NCI-H345 treated with DMSO at 0.1 percent for 48 hours (cell line): ENCODE results near the gene RABGAP1L.
"Not testable (repeated sequence)": the region's sequence is repeated elsewhere in the genome, so short reads cannot be mapped to it uniquely, and the experiment has no call there.

ENCODE experiments used
- DNase-seq: peaks from one replicate; lab custom pipeline; 2025; ENCODE audit not compliant: unreplicated experiment; lab: John Stamatoyannopoulos, UW

Gene RABGAP1L

GRCh38 chr1:174550296-174550695 lies 391.0 kb downstream of the RABGAP1L start:
- no peak for DNase-seq

GRCh38 chr1:174556392-174556791 lies 397.1 kb downstream of the RABGAP1L start:
- no peak for DNase-seq

GRCh38 chr1:174568551-174568950 lies 409.2 kb downstream of the RABGAP1L start:
- DNase-seq, result no peak

DNA sequence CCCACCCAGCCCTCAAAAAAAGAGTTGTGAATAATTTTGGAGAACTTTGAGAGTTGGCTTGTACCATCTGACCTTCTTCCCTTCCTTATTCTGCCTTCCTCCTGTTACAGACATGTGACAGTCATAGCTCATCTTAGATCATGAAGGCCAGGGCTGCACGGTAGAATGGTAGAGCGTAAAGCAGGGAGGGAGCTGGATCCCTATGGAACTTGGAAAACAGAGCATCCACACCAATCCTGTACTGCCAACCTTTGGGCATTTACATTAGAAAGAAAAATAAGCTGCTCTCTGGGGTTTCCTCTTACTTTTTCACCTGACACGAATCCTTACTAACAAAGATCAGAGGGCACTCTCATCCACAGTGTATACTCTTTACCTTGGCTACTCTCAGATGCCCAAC lies 409.9 kb downstream of the RABGAP1L start:
- no peak for DNase-seq

DNA sequence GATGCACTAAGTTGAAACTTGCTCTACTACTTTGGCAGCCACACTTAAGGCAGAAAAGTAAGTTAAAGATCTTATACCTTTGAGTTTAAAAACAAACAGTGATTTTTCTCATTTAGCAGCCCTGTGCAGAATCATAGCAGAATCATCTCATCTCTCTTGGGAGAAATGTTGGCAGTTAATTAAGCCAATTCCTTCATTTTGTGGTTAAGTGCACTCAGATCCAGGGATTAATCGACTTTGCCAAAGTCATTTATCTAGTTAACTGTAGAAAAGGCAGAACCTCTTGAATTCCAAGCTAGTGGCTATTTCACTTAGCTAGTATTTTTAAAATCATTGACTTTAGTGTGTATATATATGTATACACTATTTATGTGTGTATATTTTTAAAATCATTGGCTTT lies 413.5 kb downstream of the RABGAP1L start:
- DNase-seq, result no peak

GRCh38 chr1:174576120-174576519 lies 416.8 kb downstream of the RABGAP1L start:
- not testable (repeated sequence) for DNase-seq

- DNase-seq, result no peak
Observed at GRCh38 chr1:174577681-174578080, 418.4 kb downstream of the RABGAP1L start.

GRCh38 chr1:174580801-174581200 lies 421.5 kb downstream of the RABGAP1L start:
- DNase-seq, result no peak

DNA sequence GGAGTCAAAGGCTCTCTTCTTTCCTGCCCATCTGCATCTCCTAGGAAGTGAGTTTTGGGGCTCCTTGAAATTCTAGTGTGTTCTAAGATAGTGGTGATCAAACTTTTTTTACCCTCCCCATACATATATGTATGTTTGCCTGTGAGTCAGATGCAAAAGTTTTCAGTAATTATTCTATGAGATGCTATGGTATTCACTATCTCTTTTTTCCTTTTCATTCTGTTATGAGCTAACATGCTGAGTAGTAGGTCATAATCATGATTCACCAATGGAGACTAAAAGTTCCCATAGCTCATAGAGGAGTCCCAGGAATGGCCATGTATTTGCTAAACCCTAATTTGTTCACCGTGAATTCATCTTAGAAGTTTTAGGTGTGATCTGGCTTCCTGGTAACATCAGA lies 424.0 kb downstream of the RABGAP1L start:
- DNase-seq, result no peak

DNA sequence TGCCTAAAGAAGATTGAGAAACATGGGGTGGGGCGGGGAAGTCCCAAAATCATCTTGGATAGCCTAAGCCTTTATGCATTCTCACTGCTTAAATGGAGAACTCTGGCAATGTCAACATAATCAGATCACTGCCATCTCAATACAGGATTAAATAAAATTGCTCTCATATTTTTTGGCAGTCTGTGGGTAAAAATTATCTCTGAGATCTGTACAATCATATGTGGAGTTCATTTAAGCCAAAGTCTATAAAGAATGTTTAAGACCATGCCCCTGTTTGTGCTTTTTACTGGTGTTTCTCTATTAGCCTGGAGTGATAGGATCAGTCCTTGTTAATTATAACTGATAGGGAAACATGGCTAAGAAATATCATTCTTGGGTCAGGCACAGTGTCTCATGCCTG lies 424.8 kb downstream of the RABGAP1L start:
- DNase-seq, result no peak

- DNase-seq, result not testable (repeated sequence)
Observed at GRCh38 chr1:174588618-174589017, 429.3 kb downstream of the RABGAP1L start.

DNA sequence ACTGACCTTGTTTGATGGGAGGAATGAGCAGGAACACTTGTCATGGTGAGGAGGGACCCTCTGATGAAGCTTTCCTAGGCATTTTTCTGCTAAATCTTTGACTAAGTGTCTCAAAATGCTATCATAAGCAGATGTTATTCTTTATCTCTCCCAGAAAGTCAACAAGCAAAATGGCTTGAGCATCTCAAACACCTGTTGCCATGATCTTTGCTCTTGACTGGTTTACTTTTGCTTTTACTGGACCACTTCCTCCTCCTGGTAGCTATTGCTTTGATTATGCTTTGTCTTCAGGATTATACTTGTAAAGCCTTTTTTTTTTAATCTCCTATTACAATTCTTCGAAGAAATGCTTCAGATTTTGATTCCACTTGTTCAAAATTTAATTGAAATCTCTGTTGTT lies 445.9 kb downstream of the RABGAP1L start:
- no peak for DNase-seq

DNA sequence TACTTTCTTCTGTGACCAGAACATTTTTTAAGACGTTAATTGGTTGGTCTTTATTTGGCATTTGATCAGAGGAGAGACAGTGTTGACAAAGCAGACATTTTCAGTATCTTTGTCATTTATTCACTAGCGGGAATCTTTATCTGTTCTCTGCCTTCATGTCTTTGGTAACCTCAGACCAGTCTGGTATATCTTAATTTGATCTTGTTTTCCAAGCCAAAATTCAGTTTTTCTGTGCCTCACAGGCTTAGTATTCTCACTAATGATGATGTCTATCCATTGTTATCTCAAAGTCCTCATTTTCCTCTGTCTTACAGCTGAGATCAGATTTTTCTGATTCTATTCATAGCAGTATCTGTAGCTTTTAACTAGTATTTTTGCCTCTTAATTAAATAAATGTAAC lies 447.2 kb downstream of the RABGAP1L start:
- DNase-seq, result no peak

DNA sequence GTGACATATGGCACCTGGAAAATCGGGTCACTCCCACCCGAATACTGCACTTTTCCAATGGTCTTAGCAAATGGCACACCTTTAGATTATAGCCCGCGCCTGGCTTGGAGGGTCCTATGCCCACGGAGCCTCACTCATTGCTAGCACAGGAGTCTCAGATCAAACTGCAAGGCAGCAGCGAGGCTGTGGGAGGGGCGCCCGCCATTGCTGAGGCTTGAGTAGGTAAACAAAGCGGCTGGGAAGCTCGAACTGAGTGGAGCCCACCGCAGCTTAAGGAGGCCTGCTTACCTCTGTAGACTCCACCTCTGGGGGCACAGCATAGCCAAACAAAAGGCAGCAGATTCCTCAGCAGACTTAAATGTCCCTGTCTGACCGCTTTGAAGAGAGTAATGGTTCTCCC lies 458.6 kb downstream of the RABGAP1L start:
- DNase-seq, result not testable (repeated sequence)

DNA sequence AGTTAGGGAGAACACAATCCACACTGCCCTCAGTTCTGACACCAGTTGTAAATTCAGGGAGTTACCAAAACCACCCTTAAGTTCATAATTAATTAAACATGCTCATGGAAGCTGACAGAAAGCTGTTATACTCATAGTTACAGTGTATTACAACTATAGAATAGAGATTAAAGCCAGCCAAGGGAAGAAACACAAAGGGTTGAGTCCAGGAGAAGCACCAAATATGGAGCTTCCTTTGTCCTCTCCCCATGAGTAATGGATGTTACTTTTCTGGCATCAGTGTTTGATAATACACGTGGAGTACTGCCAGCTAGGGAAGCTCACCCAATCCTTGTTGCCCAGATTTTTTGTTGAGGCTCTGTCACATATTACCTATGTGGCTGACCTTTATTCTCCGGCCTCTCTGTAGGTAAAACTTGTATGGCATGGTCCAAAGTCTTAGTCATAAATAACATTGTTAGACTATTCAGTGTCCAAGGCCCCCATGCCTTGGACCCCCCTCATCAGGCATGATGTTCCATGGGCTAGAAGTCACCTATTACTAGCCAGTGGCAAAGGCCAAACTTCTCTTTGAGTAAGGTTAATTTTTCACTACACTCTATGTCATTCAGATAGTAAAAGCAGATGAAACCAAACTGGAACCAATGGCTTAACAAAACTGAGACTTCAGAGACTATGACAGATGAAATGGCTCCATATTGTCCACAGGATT lies 464.2 kb downstream of the RABGAP1L start:
- no peak for DNase-seq

- no peak for DNase-seq
Observed at GRCh38 chr1:174626031-174627025, 467.0 kb downstream of the RABGAP1L start.

- no peak for DNase-seq
Observed at GRCh38 chr1:174637487-174637886, 478.2 kb downstream of the RABGAP1L start.

GRCh38 chr1:174639461-174639860 lies 480.1 kb downstream of the RABGAP1L start:
- DNase-seq, result no peak

- DNase-seq, result no peak
Observed at GRCh38 chr1:174640783-174641182, 481.5 kb downstream of the RABGAP1L start.

DNA sequence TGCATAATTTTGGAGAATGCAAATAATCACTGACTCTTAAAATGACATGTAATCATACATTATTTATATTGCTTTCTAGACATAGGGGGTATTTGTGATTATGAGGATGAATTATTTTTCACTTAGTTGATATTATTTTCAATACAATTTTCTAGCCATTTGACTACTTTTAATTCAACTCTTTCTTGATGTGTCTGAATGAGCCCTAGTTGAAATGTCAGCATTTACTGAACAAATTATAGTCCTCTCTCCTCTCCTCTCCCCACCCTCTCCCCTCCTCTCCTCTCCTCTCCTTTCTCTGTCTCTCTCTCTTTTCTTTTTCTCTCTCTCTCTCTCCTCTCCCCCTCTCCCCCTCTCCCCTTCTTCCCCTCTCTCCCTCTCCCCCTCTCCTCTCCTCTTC lies 483.1 kb downstream of the RABGAP1L start:
- DNase-seq, result no peak

DNA sequence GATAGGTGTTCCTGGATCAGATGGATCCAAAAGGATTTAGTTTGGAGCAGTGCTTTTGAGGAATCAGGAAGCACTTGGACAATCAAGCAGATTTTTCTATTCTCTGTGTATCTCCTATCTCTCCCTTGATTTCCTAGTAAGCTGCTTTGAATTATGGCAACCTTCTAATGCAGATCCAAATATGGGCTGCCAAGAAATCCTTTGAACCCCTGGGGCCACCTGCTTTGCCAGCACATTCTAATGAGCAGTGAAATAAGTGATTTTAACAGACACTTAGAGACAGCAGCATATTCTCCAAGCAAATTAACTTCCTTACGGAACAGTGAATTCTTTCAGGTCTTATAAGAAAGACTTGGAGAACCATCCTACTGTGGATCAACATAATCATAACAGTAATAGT lies 483.9 kb downstream of the RABGAP1L start:
- no peak for DNase-seq

- not testable (repeated sequence) for DNase-seq
Observed at GRCh38 chr1:174649572-174649971, 490.3 kb downstream of the RABGAP1L start.
